ENCODE measurements around the gene OR51F1. TPM values are rescaled to one million over a fixed set of nuclear protein-coding genes. Genes with fewer than 3 reads are reported as not detected.
"Not testable (repeated sequence)": the region's sequence is repeated elsewhere in the genome, so short reads cannot be mapped to it uniquely, and the experiment has no call there.

The OR51F1 gene
- total RNA-seq, 2 donors from 2014 or later: not detected

- H3K27me3 Mint-ChIP-seq: peaks cover 2 to 9% of the 10 kb centered on the region in 2 donors
- DNase-seq (ENCODE audit: low spot score) (no peak), ATAC-seq (no peak)
- no peaks in the 10 kb centered on the region for H3K36me3 Mint-ChIP-seq
- H3K9me3 Mint-ChIP-seq: no peaks in the 10 kb centered on the region
- H3K4me3 Mint-ChIP-seq: no peak overlapping the region
- no peaks in the 10 kb centered on the region for H3K4me1 Mint-ChIP-seq (ENCODE audit: low read depth in 2 of 2)
- no peak overlapping the region for H3K27ac Mint-ChIP-seq
Measured at GRCh38 chr11:4727171-4727570, 42.6 kb downstream of the OR51F1 start.

GRCh38 chr11:4722616-4723534 is 46.9 kb downstream of the OR51F1 start:
- not testable (repeated sequence) for DNase-seq (ENCODE audit: low spot score); H3K27ac Mint-ChIP-seq; H3K4me1 Mint-ChIP-seq (ENCODE audit: low read depth in 2 of 2); ATAC-seq; H3K4me3 Mint-ChIP-seq; H3K27me3 Mint-ChIP-seq; H3K9me3 Mint-ChIP-seq; H3K36me3 Mint-ChIP-seq

Other genes with a start within 250 kb of the OR51F1 start
- gene OR52M1, start 224.7 kb downstream of the OR51F1 start, total RNA-seq: not detected
- gene OR52I2, start 188.2 kb downstream of the OR51F1 start, total RNA-seq: not detected
- not detected for gene OR52I1, start 175.9 kb downstream of the OR51F1 start, total RNA-seq
- gene TRIM68, start 161.7 kb downstream of the OR51F1 start, total RNA-seq: 10 to 100 TPM; 12.6 to 15.3 TPM
- gene OR51D1, start 132.5 kb downstream of the OR51F1 start, total RNA-seq: not detected
- gene OR51E1, start 126.0 kb downstream of the OR51F1 start, total RNA-seq: not detected
- gene OR51E2, start 72.1 kb downstream of the OR51F1 start, total RNA-seq: not detected
- not detected for gene MMP26, start 65.2 kb downstream of the OR51F1 start, total RNA-seq
- not detected for gene OR52R1, start 34.4 kb upstream of the OR51F1 start, total RNA-seq
- not detected for gene OR51F2, start 51.4 kb upstream of the OR51F1 start, total RNA-seq
- not detected for gene OR51S1, start 79.3 kb upstream of the OR51F1 start, total RNA-seq
- not detected for gene OR51T1, start 112.0 kb upstream of the OR51F1 start, total RNA-seq
- gene OR51A7, start 133.8 kb upstream of the OR51F1 start, total RNA-seq: not detected
- not detected for gene OR51G2, start 149.4 kb upstream of the OR51F1 start, total RNA-seq
- not detected for gene OR51G1, start 154.4 kb upstream of the OR51F1 start, total RNA-seq
- not detected for gene OR51A4, start 177.7 kb upstream of the OR51F1 start, total RNA-seq
- not detected for gene OR51A2, start 185.8 kb upstream of the OR51F1 start, total RNA-seq
- not detected for gene OR51L1, start 224.9 kb upstream of the OR51F1 start, total RNA-seq

Measured in natural killer cell treated with Interleukin-12 subunit alpha and Interleukin-12 subunit beta and Interleukin-15 and Interleukin-18, amount 100 ng/mL, for 72 hours (primary cell).